ENCODE data around the gene SLC45A1.

GRCh38 chr1:8293118-8293517 is 24.8 kb upstream of the SLC45A1 start:
- no peak for TF ChIP-seq CTCF (conservative IDR thresholded peaks at IDR 0.05)
- TF ChIP-seq EZH2 (IDR thresholded peaks at IDR 0.05; ENCODE audit: low read depth) = no peak

All from PC-9 (cell line).